MV-4-11 (cell line): Measurements from ENCODE around the gene IGSF21.

ENCODE experiments used
- DNase-seq: peaks from one replicate; lab custom pipeline; 2025; lab: John Stamatoyannopoulos, UW

The IGSF21 gene

GRCh38 chr1:18119771-18120377, 12.3 kb downstream of the IGSF21 start:
- DNase-seq = no peak

GRCh38 chr1:18120638-18121037, 13.0 kb downstream of the IGSF21 start:
- DNase-seq = no peak

- no peak for DNase-seq
These were observed 13.6 kb downstream of the IGSF21 start for GRCh38 chr1:18121072-18121820.

- DNase-seq = no peak
These were observed 15.9 kb downstream of the IGSF21 start for GRCh38 chr1:18123467-18123992.

GRCh38 chr1:18124977-18125376, 17.4 kb downstream of the IGSF21 start:
- no peak for DNase-seq

GRCh38 chr1:18126616-18127015, 19.0 kb downstream of the IGSF21 start:
- no peak for DNase-seq

- no peak for DNase-seq
These were observed 20.7 kb downstream of the IGSF21 start for GRCh38 chr1:18128298-18128697.

GRCh38 chr1:18130356-18130755, 22.8 kb downstream of the IGSF21 start:
- DNase-seq = no peak

GRCh38 chr1:18132022-18132710, 24.6 kb downstream of the IGSF21 start:
- no peak for DNase-seq

GRCh38 chr1:18132711-18133541, 25.3 kb downstream of the IGSF21 start:
- DNase-seq = no peak

- DNase-seq = no peak
These were observed 26.9 kb downstream of the IGSF21 start for GRCh38 chr1:18134324-18135046.

GRCh38 chr1:18137759-18138345, 30.3 kb downstream of the IGSF21 start:
- no peak for DNase-seq

GRCh38 chr1:18139198-18139981, 31.8 kb downstream of the IGSF21 start:
- DNase-seq = no peak

GRCh38 chr1:18140411-18140810, 32.8 kb downstream of the IGSF21 start:
- DNase-seq = no peak

GRCh38 chr1:18141661-18142060, 34.1 kb downstream of the IGSF21 start:
- no peak for DNase-seq

- DNase-seq = no peak
These were observed 34.9 kb downstream of the IGSF21 start for GRCh38 chr1:18142471-18142870.

- DNase-seq = no peak
These were observed 35.4 kb downstream of the IGSF21 start for GRCh38 chr1:18142969-18143368.

- no peak for DNase-seq
These were observed 36.5 kb downstream of the IGSF21 start for GRCh38 chr1:18144062-18144461.

GRCh38 chr1:18144916-18145647, 37.5 kb downstream of the IGSF21 start:
- DNase-seq = no peak
